Measurements from ENCODE around the gene PTPRD. TPM values are rescaled to one million over a fixed set of nuclear protein-coding genes. Genes with fewer than 3 reads are reported as not detected.

The PTPRD gene
- total RNA-seq, 3 donors from 2014 or later (not counting 1 experiment from before 2014, with no cell fraction given): 0.05 to 0.68 TPM; not detected in 1

DNA sequence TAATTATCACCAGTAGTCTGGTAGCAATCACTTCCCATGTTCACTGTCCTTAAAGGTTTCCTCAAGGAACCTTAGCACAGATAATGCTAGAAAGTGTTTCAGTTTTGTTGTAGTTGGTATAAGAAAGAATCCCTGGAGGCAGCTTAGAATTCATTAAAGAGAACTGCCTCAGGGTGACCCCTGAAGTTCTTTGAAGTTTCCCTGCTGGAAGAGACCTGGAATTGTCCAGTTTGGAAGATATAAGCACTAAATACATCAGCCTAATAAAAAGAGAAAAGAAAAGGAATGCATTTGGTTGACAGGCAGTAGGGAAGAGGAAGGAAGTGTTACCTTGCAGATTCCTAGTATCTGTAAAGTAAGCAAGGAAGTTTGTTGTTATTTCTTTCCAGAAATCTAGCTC lies 1813.6 kb downstream of the PTPRD start:
- H3K4me1 ChIP-seq (ENCODE audit: control insufficient read depth, insufficient read depth, low read length): no peaks in the 10 kb centered on the region
- Mint-ChIP-seq H3K36me3 (no peaks in the 10 kb centered on the region), H3K9me3 (no peaks in the 10 kb centered on the region), H3K4me3 (no peak overlapping the region), H3K27me3 (ENCODE audit: low read depth in 2 of 2) (no peaks in the 10 kb centered on the region), H3K4me1 (no peaks in the 10 kb centered on the region), H3K27ac (no peak overlapping the region)
- no peak overlapping the region for H3K4me3 ChIP-seq (ENCODE audit: low read length)
- no peak overlapping the region for H3K27ac ChIP-seq (ENCODE audit: low read length)
- TF ChIP-seq, protein P1, sequence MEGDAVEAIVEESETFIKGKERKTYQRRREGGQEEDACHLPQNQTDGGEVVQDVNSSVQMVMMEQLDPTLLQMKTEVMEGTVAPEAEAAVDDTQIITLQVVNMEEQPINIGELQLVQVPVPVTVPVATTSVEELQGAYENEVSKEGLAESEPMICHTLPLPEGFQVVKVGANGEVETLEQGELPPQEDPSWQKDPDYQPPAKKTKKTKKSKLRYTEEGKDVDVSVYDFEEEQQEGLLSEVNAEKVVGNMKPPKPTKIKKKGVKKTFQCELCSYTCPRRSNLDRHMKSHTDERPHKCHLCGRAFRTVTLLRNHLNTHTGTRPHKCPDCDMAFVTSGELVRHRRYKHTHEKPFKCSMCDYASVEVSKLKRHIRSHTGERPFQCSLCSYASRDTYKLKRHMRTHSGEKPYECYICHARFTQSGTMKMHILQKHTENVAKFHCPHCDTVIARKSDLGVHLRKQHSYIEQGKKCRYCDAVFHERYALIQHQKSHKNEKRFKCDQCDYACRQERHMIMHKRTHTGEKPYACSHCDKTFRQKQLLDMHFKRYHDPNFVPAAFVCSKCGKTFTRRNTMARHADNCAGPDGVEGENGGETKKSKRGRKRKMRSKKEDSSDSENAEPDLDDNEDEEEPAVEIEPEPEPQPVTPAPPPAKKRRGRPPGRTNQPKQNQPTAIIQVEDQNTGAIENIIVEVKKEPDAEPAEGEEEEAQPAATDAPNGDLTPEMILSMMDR (IDR thresholded peaks at IDR 0.05): no peak
- H3K27me3 ChIP-seq (ENCODE audit: control insufficient read depth, insufficient read depth, low read length): no peaks in the 10 kb centered on the region
- intact Hi-C loops (cut with micrococcal nuclease): no loop called here
- DNase-seq: no peak
- ATAC-seq: no peak
- H3K36me3 ChIP-seq (ENCODE audit: control insufficient read depth, insufficient read depth, low read length): no peaks in the 10 kb centered on the region
- no peaks in the 10 kb centered on the region for H3K9me3 ChIP-seq (ENCODE audit: control insufficient read depth, insufficient read depth, low read length)

DNA sequence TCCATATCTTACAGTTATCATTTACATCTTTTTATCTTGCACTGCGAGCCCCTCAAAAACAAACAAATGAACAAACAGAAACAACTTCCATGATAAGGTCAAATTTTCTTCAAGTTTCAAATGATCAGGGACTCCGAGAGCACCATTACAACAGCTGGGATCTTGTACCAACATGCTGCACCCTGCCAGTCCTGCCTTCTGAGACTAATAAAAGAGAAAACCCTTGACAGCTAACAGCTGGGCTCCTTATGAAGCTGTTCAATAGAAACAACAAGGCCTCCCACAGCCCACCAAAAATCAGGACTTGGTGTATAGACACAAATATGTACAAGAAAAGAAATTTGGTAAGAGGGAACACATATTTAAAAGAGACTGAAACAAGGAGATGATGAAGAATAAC lies 1828.0 kb downstream of the PTPRD start:
- ATAC-seq: no peak
- WGBS (ENCODE audit: insufficient coverage): 79% methylated on average over 2 of the region's 2 CpGs
- H3K4me1 Mint-ChIP-seq: no peaks in the 10 kb centered on the region

DNA sequence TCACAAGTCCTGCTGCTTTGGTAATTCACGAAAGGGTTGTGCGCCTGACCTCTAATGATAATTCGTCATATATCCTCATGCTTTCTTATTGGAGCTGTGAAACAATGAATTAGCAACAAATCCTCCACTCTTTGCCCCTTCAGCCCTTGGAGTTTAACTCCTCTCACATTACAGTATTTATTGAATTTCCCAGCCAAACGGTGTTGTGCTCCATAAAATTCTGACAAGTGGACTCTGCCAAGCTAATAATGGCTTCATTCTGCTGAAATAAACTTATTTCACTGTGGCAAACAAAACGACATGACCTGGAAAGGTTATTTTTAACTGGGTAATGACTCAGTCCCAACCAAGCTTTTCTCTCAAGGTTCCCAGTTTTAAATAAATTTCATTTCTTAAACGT lies 1828.9 kb downstream of the PTPRD start:
- H3K27ac Mint-ChIP-seq: no peak overlapping the region
- DNase-seq (no peak), ATAC-seq (no peak)
- intact Hi-C loops (cut with micrococcal nuclease): no loop called here
- H3K9me3 Mint-ChIP-seq: peaks cover 0 to 1% of the 10 kb centered on the region in 2 donors
- no peaks in the 10 kb centered on the region for H3K4me1 Mint-ChIP-seq
- H3K9me3 ChIP-seq (ENCODE audit: control insufficient read depth, insufficient read depth, low read length): no peaks in the 10 kb centered on the region
- H3K27me3 Mint-ChIP-seq (ENCODE audit: low read depth in 2 of 2): no peaks in the 10 kb centered on the region
- 81% methylated on average over 5 of the region's 6 CpGs for WGBS (ENCODE audit: insufficient coverage)
- H3K36me3 ChIP-seq (ENCODE audit: control insufficient read depth, insufficient read depth, low read length): no peaks in the 10 kb centered on the region
- H3K36me3 Mint-ChIP-seq: no peaks in the 10 kb centered on the region
- no peak overlapping the region for H3K27ac ChIP-seq (ENCODE audit: low read length)
- no peak overlapping the region for H3K4me3 Mint-ChIP-seq
- H3K4me3 ChIP-seq (ENCODE audit: low read length): no peak overlapping the region
- TF ChIP-seq, protein P1 (IDR thresholded peaks at IDR 0.05): no peak
- H3K4me1 ChIP-seq (ENCODE audit: control insufficient read depth, insufficient read depth, low read length): no peaks in the 10 kb centered on the region
- H3K27me3 ChIP-seq (ENCODE audit: control insufficient read depth, insufficient read depth, low read length): no peaks in the 10 kb centered on the region

More for the DNA sequence above, 1828.0 kb downstream of the PTPRD start:
- no peak overlapping the region for H3K27ac ChIP-seq (ENCODE audit: low read length)
- intact Hi-C loops (cut with micrococcal nuclease): no loop called here
- no peaks in the 10 kb centered on the region for H3K9me3 ChIP-seq (ENCODE audit: control insufficient read depth, insufficient read depth, low read length)
- no peaks in the 10 kb centered on the region for H3K27me3 Mint-ChIP-seq (ENCODE audit: low read depth in 2 of 2)
- no peaks in the 10 kb centered on the region for H3K9me3 Mint-ChIP-seq
- TF ChIP-seq, protein P1 (IDR thresholded peaks at IDR 0.05): no peak
- no peaks in the 10 kb centered on the region for H3K36me3 ChIP-seq (ENCODE audit: control insufficient read depth, insufficient read depth, low read length)
- no peaks in the 10 kb centered on the region for H3K4me1 ChIP-seq (ENCODE audit: control insufficient read depth, insufficient read depth, low read length)
- no peak overlapping the region for H3K27ac Mint-ChIP-seq
- no peak for DNase-seq
- H3K27me3 ChIP-seq (ENCODE audit: control insufficient read depth, insufficient read depth, low read length): no peaks in the 10 kb centered on the region
- no peak overlapping the region for H3K4me3 Mint-ChIP-seq
- no peaks in the 10 kb centered on the region for H3K36me3 Mint-ChIP-seq
- no peak overlapping the region for H3K4me3 ChIP-seq (ENCODE audit: low read length)

DNA sequence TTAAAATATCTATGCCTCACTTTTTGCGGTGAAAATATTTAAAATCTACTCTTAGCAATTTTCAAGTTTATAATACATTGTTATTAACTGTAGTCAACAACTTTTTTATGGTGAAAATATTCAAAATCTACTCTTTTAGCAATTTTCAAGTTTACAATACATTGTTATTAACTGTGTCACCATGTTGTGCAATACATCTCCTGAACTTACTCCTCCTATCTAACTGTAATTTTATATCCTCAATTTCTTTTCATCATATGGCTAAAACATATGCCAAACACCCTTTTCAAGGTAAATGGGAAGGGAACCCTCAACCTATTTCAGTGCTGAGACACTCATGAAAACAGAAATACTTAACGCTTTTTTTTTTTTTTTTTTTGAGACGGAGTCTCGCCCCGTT lies 1830.6 kb downstream of the PTPRD start:
- 90% methylated on average over 2 of the region's 5 CpGs for WGBS (ENCODE audit: insufficient coverage)
- no peak for ATAC-seq
- Histone ChIP-seq H3K27me3 (ENCODE audit: control insufficient read depth, insufficient read depth, low read length) (no peaks in the 10 kb centered on the region), H3K9me3 (ENCODE audit: control insufficient read depth, insufficient read depth, low read length) (no peaks in the 10 kb centered on the region), H3K27ac (ENCODE audit: low read length) (no peak overlapping the region), H3K4me3 (ENCODE audit: low read length) (no peak overlapping the region), H3K4me1 (ENCODE audit: control insufficient read depth, insufficient read depth, low read length) (no peaks in the 10 kb centered on the region), H3K36me3 (ENCODE audit: control insufficient read depth, insufficient read depth, low read length) (no peaks in the 10 kb centered on the region)
- TF ChIP-seq, protein P1 (IDR thresholded peaks at IDR 0.05): no peak
- H3K36me3 Mint-ChIP-seq: no peaks in the 10 kb centered on the region
- H3K4me3 Mint-ChIP-seq: no peak overlapping the region
- H3K9me3 Mint-ChIP-seq: peaks cover 0 to 3% of the 10 kb centered on the region in 2 donors
- DNase-seq: no peak
- H3K27ac Mint-ChIP-seq: no peak overlapping the region
- intact Hi-C loops (cut with micrococcal nuclease): no loop called here
- H3K4me1 Mint-ChIP-seq: no peaks in the 10 kb centered on the region
- no peaks in the 10 kb centered on the region for H3K27me3 Mint-ChIP-seq (ENCODE audit: low read depth in 2 of 2)
